RWPE2 (cell line): ENCODE data around the gene UBTD2.

Experiments used
- ATAC-seq: fragments of 200-7000 bp; cut with Tn5 transposase; 3 replicates; pipeline ENCODE4 v1.9.1; 2021; ENCODE audit warnings: low read depth
- DNase-seq: peaks from one replicate; pipeline ENCODE4 v3.0.0-alpha.2; 2020; ENCODE audit warnings: low spot score
- H3K27ac ChIP-seq: fragments of 450-650 bp; 2 replicates; pipeline ENCODE4 v1.5.1; 2017; ENCODE audit warnings: mild to moderate bottlenecking; ENCODE audit not compliant: poor library complexity, severe bottlenecking
- H3K27me3 ChIP-seq: fragments of 250-450 bp; sonication (Bioruptor Pico); 2 replicates; pipeline ENCODE4 v1.5.1; 2021; ENCODE audit warnings: mild to moderate bottlenecking, moderate library complexity; ENCODE audit not compliant: insufficient read depth, poor library complexity, severe bottlenecking
- H3K36me3 ChIP-seq: fragments of 250-450 bp; sonication (Bioruptor Pico); 2 replicates; pipeline ENCODE4 v1.5.1; 2020; ENCODE audit warnings: low read depth, mild to moderate bottlenecking, moderate library complexity
- H3K4me1 ChIP-seq: fragments of 250-450 bp; sonication (Bioruptor Pico); 2 replicates; pipeline ENCODE4 v1.5.1; 2021; ENCODE audit warnings: mild to moderate bottlenecking, moderate library complexity; ENCODE audit not compliant: insufficient read depth, poor library complexity, severe bottlenecking
- H3K4me3 ChIP-seq: fragments of 250-450 bp; sonication (Bioruptor Pico); 2 replicates; pipeline ENCODE4 v1.5.1; 2021; ENCODE audit warnings: mild to moderate bottlenecking, moderate library complexity; ENCODE audit not compliant: severe bottlenecking
- H3K9me3 ChIP-seq: fragments of 250-450 bp; sonication (Bioruptor Pico); 2 replicates; pipeline ENCODE4 v1.5.1; 2021; ENCODE audit warnings: mild to moderate bottlenecking, moderate library complexity; ENCODE audit not compliant: severe bottlenecking
- TF ChIP-seq, protein P1 (sequence below): fragments of 450-650 bp; IDR thresholded peaks from one replicate; pipeline ENCODE4 v1.5.1; 2017; ENCODE audit warnings: mild to moderate bottlenecking, moderate library complexity; ENCODE audit not compliant: poor library complexity, severe bottlenecking

The UBTD2 gene

DNA sequence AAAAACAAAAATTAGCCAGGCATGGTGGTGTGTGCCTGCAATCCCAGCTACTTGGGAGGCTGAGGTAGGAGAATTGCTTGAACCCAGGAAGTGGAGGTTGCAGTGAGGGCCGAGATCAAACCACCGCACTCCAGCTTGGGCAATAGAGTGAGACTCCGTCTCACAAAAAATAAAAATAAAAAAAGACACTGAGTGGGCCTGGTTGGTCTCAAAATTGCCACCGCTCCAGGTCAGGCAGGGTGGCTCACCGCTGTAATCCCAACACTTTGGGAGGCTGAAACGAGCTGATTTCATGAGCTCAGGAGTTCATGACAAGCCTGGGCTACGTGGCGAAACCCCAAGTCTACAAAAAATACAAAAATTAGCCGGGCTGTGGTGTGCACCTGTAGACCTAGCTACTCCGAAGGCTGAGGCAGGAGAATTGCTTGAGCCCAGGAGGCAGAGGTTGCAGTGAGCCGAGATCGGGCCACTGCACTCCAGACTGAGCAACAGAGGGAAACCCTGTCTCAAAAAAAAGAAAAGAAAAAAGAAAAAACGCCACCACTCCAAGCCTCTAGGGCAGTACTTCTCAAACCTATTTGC is 97.4 kb downstream of the UBTD2 start:
- Histone ChIP-seq H3K4me1 (peaks cover 17% of the 10 kb centered on the region), H3K4me3 (peak overlapping the region; percentile 63), H3K36me3 (0 out of 2 replicates have a peak, but pooled peaks cover under 1% of the 10 kb centered on the region), H3K27me3 (no peaks in the 10 kb centered on the region), H3K27ac (peak overlapping the region; percentile 77), H3K9me3 (no peaks in the 10 kb centered on the region)
- ATAC-seq (no peak), DNase-seq (peak; percentile 14)
- TF ChIP-seq, protein P1, sequence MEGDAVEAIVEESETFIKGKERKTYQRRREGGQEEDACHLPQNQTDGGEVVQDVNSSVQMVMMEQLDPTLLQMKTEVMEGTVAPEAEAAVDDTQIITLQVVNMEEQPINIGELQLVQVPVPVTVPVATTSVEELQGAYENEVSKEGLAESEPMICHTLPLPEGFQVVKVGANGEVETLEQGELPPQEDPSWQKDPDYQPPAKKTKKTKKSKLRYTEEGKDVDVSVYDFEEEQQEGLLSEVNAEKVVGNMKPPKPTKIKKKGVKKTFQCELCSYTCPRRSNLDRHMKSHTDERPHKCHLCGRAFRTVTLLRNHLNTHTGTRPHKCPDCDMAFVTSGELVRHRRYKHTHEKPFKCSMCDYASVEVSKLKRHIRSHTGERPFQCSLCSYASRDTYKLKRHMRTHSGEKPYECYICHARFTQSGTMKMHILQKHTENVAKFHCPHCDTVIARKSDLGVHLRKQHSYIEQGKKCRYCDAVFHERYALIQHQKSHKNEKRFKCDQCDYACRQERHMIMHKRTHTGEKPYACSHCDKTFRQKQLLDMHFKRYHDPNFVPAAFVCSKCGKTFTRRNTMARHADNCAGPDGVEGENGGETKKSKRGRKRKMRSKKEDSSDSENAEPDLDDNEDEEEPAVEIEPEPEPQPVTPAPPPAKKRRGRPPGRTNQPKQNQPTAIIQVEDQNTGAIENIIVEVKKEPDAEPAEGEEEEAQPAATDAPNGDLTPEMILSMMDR, result no peak

DNA sequence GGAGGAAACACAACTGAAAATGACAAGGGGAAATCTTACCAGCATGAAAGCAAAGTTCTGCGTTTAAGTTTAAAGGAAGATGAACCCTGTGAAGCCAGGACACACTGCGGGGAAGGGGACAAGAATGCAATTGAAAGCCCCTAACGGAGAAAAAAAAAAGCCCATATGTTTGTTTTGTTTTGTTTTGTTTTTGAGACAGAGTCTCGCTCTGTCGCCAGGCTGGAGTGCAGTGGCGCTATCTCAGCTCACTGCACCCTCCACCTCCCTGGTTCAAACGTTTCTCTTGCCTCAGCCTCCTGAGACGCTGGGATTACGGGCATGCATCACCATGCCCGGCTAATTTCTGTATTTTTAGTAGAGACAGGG is 98.5 kb downstream of the UBTD2 start:
- 0 out of 2 replicates have a peak, but pooled peaks cover 4% of the 10 kb centered on the region for H3K36me3 ChIP-seq
- DNase-seq (no peak), ATAC-seq (no peak)
- H3K4me3 ChIP-seq, result no peak overlapping the region
- H3K27ac ChIP-seq, result peak overlapping the region; percentile 77
- no peaks in the 10 kb centered on the region for H3K9me3 ChIP-seq
- TF ChIP-seq, protein P1, result no peak
- peaks cover 17% of the 10 kb centered on the region for H3K4me1 ChIP-seq
- no peaks in the 10 kb centered on the region for H3K27me3 ChIP-seq

DNA sequence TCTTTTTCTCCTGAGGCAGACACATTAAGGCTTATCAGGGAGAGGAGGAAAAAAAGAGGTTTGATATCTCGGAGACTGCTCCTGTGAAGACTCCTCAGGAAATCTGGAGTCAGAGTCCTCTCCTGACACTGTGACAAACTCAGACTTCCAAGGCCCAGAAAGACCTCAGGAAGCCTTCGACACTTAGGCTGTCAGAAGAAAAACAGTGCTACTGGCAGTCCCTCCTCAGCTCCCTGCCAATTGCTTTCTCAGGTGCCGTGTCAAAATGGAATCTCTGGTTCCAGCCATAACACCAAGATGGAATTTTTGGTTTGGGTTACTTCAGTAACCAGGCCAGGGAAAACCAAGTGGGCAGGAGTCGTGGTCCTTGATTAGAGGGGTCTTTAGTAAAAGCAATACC is 99.7 kb downstream of the UBTD2 start:
- Histone ChIP-seq H3K4me3 (no peak overlapping the region), H3K9me3 (no peaks in the 10 kb centered on the region), H3K36me3 (0 out of 2 replicates have a peak, but pooled peaks cover 4% of the 10 kb centered on the region), H3K27me3 (no peaks in the 10 kb centered on the region), H3K27ac (no peak overlapping the region), H3K4me1 (peaks cover 17% of the 10 kb centered on the region)
- DNase-seq (no peak), ATAC-seq (no peak)
- TF ChIP-seq, protein P1, result no peak

DNA sequence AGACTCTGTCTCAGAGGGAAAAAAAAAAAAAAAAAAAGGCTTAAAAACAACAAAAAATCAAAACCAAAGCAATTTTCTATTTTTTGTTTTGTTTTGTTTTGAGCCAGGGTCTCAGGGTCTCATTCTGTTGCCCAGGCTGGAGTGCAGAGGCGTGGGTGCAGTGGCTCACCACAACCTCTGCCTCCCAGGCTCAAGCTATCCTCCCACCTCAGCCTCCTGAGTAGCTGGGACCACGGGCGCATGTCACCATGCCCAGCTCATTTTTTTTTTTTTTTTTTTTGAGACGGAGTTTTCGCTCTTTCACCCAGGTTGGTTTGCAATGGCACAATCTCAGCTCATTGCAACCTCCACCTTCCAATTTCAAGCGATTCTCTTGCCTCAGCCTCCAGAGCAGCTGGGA is 101.3 kb downstream of the UBTD2 start:
- ATAC-seq (no peak), DNase-seq (no peak)
- TF ChIP-seq, protein P1, result no peak
- H3K9me3 ChIP-seq, result no peaks in the 10 kb centered on the region
- H3K4me3 ChIP-seq, result no peak overlapping the region
- peaks cover 17% of the 10 kb centered on the region for H3K4me1 ChIP-seq
- no peak overlapping the region for H3K27ac ChIP-seq
- no peaks in the 10 kb centered on the region for H3K27me3 ChIP-seq
- 0 out of 2 replicates have a peak, but pooled peaks cover 4% of the 10 kb centered on the region for H3K36me3 ChIP-seq

DNA sequence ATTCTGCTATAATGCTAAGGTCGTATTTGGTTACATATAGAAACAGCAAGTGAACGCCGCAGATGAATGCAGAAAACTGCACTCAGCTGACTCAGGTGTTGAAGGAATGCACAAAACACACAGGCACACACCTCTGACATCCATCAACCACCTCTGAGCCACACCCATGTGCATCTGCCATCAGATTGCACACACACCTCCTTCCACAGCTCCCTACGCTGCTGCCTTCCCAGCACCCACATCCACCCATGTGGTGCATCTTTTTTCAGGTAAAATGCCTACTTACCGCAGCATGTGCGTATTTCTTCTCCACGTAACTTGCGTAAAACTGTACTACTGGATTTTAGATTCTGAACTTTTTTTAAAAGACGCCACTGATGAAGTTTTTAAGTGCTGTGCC is 102.6 kb downstream of the UBTD2 start:
- no peaks in the 10 kb centered on the region for H3K9me3 ChIP-seq
- no peak for ATAC-seq
- peaks cover 7% of the 10 kb centered on the region for H3K4me1 ChIP-seq
- H3K36me3 ChIP-seq, result 0 out of 2 replicates have a peak, but pooled peaks cover 4% of the 10 kb centered on the region
- no peak overlapping the region for H3K27ac ChIP-seq
- H3K27me3 ChIP-seq, result no peaks in the 10 kb centered on the region
- no peak overlapping the region for H3K4me3 ChIP-seq
- no peak for DNase-seq
- TF ChIP-seq, protein P1, result no peak
